Ectodermal cell (in vitro differentiated cells): ENCODE data around the gene TNFAIP6.
"Not testable (repeated sequence)": the region's sequence is repeated elsewhere in the genome, so short reads cannot be mapped to it uniquely, and the experiment has no call there.

Source experiments
- H3K27ac ChIP-seq: 2 replicates; pipeline ENCODE4 v1.7.0; 2013; ENCODE audit warnings: mild to moderate bottlenecking, low read depth, low read length; ENCODE audit not compliant: insufficient read depth, poor library complexity, severe bottlenecking
- H3K27me3 ChIP-seq: 2 replicates; pipeline ENCODE4 v1.7.0; 2013; ENCODE audit warnings: mild to moderate bottlenecking, low read length; ENCODE audit not compliant: insufficient read depth, control insufficient read depth, poor library complexity, severe bottlenecking
- H3K36me3 ChIP-seq: one replicate; pipeline ENCODE4 v1.7.0; 2013; ENCODE audit warnings: low read length; ENCODE audit not compliant: control insufficient read depth, insufficient read depth
- H3K4me1 ChIP-seq: one replicate; pipeline ENCODE4 v1.7.0; 2013; ENCODE audit warnings: low read length; ENCODE audit not compliant: control insufficient read depth, insufficient read depth
- H3K4me3 ChIP-seq: 2 replicates; pipeline ENCODE4 v1.7.0; 2013; ENCODE audit warnings: low read depth, low read length, control low read depth; ENCODE audit not compliant: insufficient read depth
- H3K9me3 ChIP-seq: 2 replicates; pipeline ENCODE4 v1.7.0; 2013; ENCODE audit warnings: mild to moderate bottlenecking, low read length, moderate library complexity; ENCODE audit not compliant: control insufficient read depth
- WGBS, 2 experiments: methylation state at CpG; one replicate each; pipeline ENCODE4 v1.1.7; 2013; ENCODE audit warnings: missing lambda C conversion rate in 2 of 2; 5-methylcytosine and 5-hydroxymethylcytosine counted together

The TNFAIP6 gene

GRCh38 chr2:151337643-151338042 lies 19.7 kb upstream of the TNFAIP6 start:
- H3K9me3 ChIP-seq = no peaks in the 10 kb centered on the region
- no peak overlapping the region for H3K27ac ChIP-seq
- 100% methylated on average over 1 of the region's 1 CpG; no CpG with 5 or more reads in 1 of the 2 experiments for whole genome bisulfite sequencing, 2 experiments
- H3K4me3 ChIP-seq = no peak overlapping the region
- H3K27me3 ChIP-seq = no peaks in the 10 kb centered on the region
- H3K36me3 ChIP-seq = no peaks in the 10 kb centered on the region
- peaks cover 4% of the 10 kb centered on the region for H3K4me1 ChIP-seq

- no peaks in the 10 kb centered on the region for H3K36me3 ChIP-seq
- H3K27ac ChIP-seq = no peak overlapping the region
- H3K27me3 ChIP-seq = no peaks in the 10 kb centered on the region
- no peaks in the 10 kb centered on the region for H3K9me3 ChIP-seq
- H3K4me3 ChIP-seq = no peak overlapping the region
- 93 to 97% methylated on average over 3 of the region's 3 CpGs for WGBS, 2 experiments
- H3K4me1 ChIP-seq = peaks cover 4% of the 10 kb centered on the region
These were observed 19.3 kb upstream of the TNFAIP6 start for GRCh38 chr2:151338115-151338514.

- H3K36me3 ChIP-seq = no peaks in the 10 kb centered on the region
- H3K4me1 ChIP-seq = peaks cover 4% of the 10 kb centered on the region
- 95 to 97% methylated on average over 2 of the region's 2 CpGs for whole genome bisulfite sequencing, 2 experiments
- no peak overlapping the region for H3K27ac ChIP-seq
- H3K4me3 ChIP-seq = no peak overlapping the region
- no peaks in the 10 kb centered on the region for H3K27me3 ChIP-seq
- H3K9me3 ChIP-seq = no peaks in the 10 kb centered on the region
These were observed 14.3 kb upstream of the TNFAIP6 start for GRCh38 chr2:151343073-151343472.

- not testable (repeated sequence) for H3K36me3 ChIP-seq, H3K4me1 ChIP-seq, H3K9me3 ChIP-seq, H3K27ac ChIP-seq, H3K27me3 ChIP-seq, H3K4me3 ChIP-seq
- 90 to 91% methylated on average over 4 of the region's 4 CpGs for WGBS, 2 experiments
These were observed 13.2 kb upstream of the TNFAIP6 start for GRCh38 chr2:151344191-151344590.

- no peaks in the 10 kb centered on the region for H3K36me3 ChIP-seq
These were observed 12.5 kb upstream of the TNFAIP6 start for GRCh38 chr2:151344906-151345305.

GRCh38 chr2:151347294-151347693 lies 10.1 kb upstream of the TNFAIP6 start:
- no peak overlapping the region for H3K27ac ChIP-seq
- H3K4me3 ChIP-seq = no peak overlapping the region
- H3K4me1 ChIP-seq = no peaks in the 10 kb centered on the region
- H3K36me3 ChIP-seq = no peaks in the 10 kb centered on the region
- H3K27me3 ChIP-seq = no peaks in the 10 kb centered on the region
- no peaks in the 10 kb centered on the region for H3K9me3 ChIP-seq

More at GRCh38 chr2:151344906-151345305, 12.5 kb upstream of the TNFAIP6 start:
- H3K4me3 ChIP-seq = no peak overlapping the region
- no peaks in the 10 kb centered on the region for H3K9me3 ChIP-seq
- H3K27ac ChIP-seq = no peak overlapping the region
- H3K4me1 ChIP-seq = no peaks in the 10 kb centered on the region
- WGBS, 2 experiments = 90 to 92% methylated on average over 2 of the region's 2 CpGs
- no peaks in the 10 kb centered on the region for H3K27me3 ChIP-seq

GRCh38 chr2:151347906-151348305 lies 9.5 kb upstream of the TNFAIP6 start:
- WGBS, 2 experiments = 78 to 83% methylated on average over 5 of the region's 5 CpGs
- H3K4me3 ChIP-seq = no peak overlapping the region
- H3K4me1 ChIP-seq = no peaks in the 10 kb centered on the region
- no peaks in the 10 kb centered on the region for H3K9me3 ChIP-seq
- no peak overlapping the region for H3K27ac ChIP-seq
- no peaks in the 10 kb centered on the region for H3K27me3 ChIP-seq
- no peaks in the 10 kb centered on the region for H3K36me3 ChIP-seq

GRCh38 chr2:151350579-151351195 lies 6.7 kb upstream of the TNFAIP6 start:
- no peaks in the 10 kb centered on the region for H3K36me3 ChIP-seq
- WGBS, 2 experiments = 93 to 95% methylated on average over 4 of the region's 4 CpGs
- no peaks in the 10 kb centered on the region for H3K27me3 ChIP-seq
- H3K4me1 ChIP-seq = no peaks in the 10 kb centered on the region
- no peak overlapping the region for H3K4me3 ChIP-seq
- no peak overlapping the region for H3K27ac ChIP-seq
- H3K9me3 ChIP-seq = no peaks in the 10 kb centered on the region

- no peak overlapping the region for H3K4me3 ChIP-seq
- H3K27me3 ChIP-seq = no peaks in the 10 kb centered on the region
- H3K9me3 ChIP-seq = no peaks in the 10 kb centered on the region
- H3K4me1 ChIP-seq = peaks cover 3% of the 10 kb centered on the region
- WGBS, 2 experiments = 100% methylated on average over 1 to 2 of the region's 2 CpGs
- H3K36me3 ChIP-seq = no peaks in the 10 kb centered on the region
- no peak overlapping the region for H3K27ac ChIP-seq
These were observed 3.4 kb upstream of the TNFAIP6 start for GRCh38 chr2:151353995-151354394.

GRCh38 chr2:151354807-151355206 lies 2.6 kb upstream of the TNFAIP6 start:
- Histone ChIP-seq H3K36me3 (no peaks in the 10 kb centered on the region), H3K27me3 (no peaks in the 10 kb centered on the region), H3K4me1 (peaks cover 3% of the 10 kb centered on the region), H3K9me3 (no peaks in the 10 kb centered on the region), H3K4me3 (no peak overlapping the region), H3K27ac (no peak overlapping the region)
- 91 to 95% methylated on average over 8 of the region's 8 CpGs for WGBS, 2 experiments
